Gastroesophageal sphincter (tissue), 3 donors: Measurements from ENCODE around the gene TTC33.

Source experiments
- CTCF ChIP-seq, 4 experiments: fragments of 200-600 bp in 2 of 4; fragments of 450-650 bp in 2 of 4; sonication (generic) in 1 of 4; IDR thresholded peaks; one replicate each; pipeline ENCODE4 v1.5.1; 2017 to 2019; ENCODE audit warnings: antibody characterized with exemption in 4 of 4, mild to moderate bottlenecking in 2 of 4, moderate library complexity in 2 of 4
- EP300 ChIP-seq: sonication (generic); formaldehyde crosslinking; IDR thresholded peaks from one replicate; pipeline ENCODE4 v1.6.1; 2017; ENCODE audit warnings: antibody characterized with exemption, mild to moderate bottlenecking
- POLR2A ChIP-seq, 2 donors: fragments of 450-650 bp; IDR thresholded peaks; one replicate each; pipeline ENCODE4 v1.6.1; 2017; ENCODE audit warnings: antibody characterized with exemption in 2 of 2, mild to moderate bottlenecking in 2 of 2, moderate library complexity in 1 of 2
- POLR2AphosphoS5 ChIP-seq: sonication (generic); formaldehyde crosslinking; IDR thresholded peaks from one replicate; pipeline ENCODE4 v1.6.1; 2017; ENCODE audit warnings: antibody characterized with exemption

- TF ChIP-seq CTCF (IDR thresholded peaks at IDR 0.05) (no peak), POLR2A (IDR thresholded peaks at IDR 0.05) (no peak), EP300 (no peak), POLR2AphosphoS5 (no peak)
These were observed 127.4 kb downstream of the TTC33 start for GRCh38 chr5:40628407-40628806.
